H9 (cell line): ENCODE data around the gene FAS. TPM values are rescaled to one million over a fixed set of nuclear protein-coding genes. Genes with fewer than 3 reads are reported as not detected.

ENCODE experiments used
- DNase-seq: peaks from one replicate; pipeline ENCODE4 v3.0.0-alpha.2; 2017
- H2AFZ ChIP-seq: one replicate; pipeline ENCODE4 v1.6.1; 2013; ENCODE audit warnings: mild to moderate bottlenecking, low read length, control low read depth, moderate library complexity
- H2AK5ac ChIP-seq: 2 replicates; pipeline ENCODE4 v1.6.1; 2013; ENCODE audit warnings: low read length, control low read depth, mixed read lengths; ENCODE audit not compliant: insufficient read length
- H2BK120ac ChIP-seq: one replicate; pipeline ENCODE4 v1.6.1; 2013; ENCODE audit warnings: low read depth, mild to moderate bottlenecking, low read length, control low read depth, inconsistent platforms; ENCODE audit not compliant: poor library complexity, severe bottlenecking
- H2BK12ac ChIP-seq: 2 replicates; pipeline ENCODE4 v1.6.1; 2013; ENCODE audit warnings: low read length, control low read depth, mixed read lengths, low read depth; ENCODE audit not compliant: insufficient read length
- H2BK15ac ChIP-seq: 2 replicates; pipeline ENCODE4 v1.6.1; 2013; ENCODE audit warnings: low read depth, low read length, control low read depth
- H2BK20ac ChIP-seq: one replicate; pipeline ENCODE4 v1.6.1; 2013; ENCODE audit warnings: low read depth, mild to moderate bottlenecking, low read length, control low read depth, inconsistent platforms; ENCODE audit not compliant: poor library complexity, severe bottlenecking
- H2BK5ac ChIP-seq: 2 replicates; pipeline ENCODE4 v1.6.1; 2013; ENCODE audit warnings: low read length, control low read depth, mixed read lengths; ENCODE audit not compliant: insufficient read length
- H3K14ac ChIP-seq: 2 replicates; pipeline ENCODE4 v1.6.1; 2013; ENCODE audit warnings: low read length, control low read depth; ENCODE audit not compliant: insufficient read depth
- H3K18ac ChIP-seq: 2 replicates; pipeline ENCODE4 v1.6.1; 2013; ENCODE audit warnings: low read depth, mild to moderate bottlenecking, mixed read lengths, low read length, control low read depth; ENCODE audit not compliant: insufficient read length
- H3K23ac ChIP-seq: 2 replicates; pipeline ENCODE4 v1.6.1; 2013; ENCODE audit warnings: low read length, control low read depth, mixed read lengths, low read depth; ENCODE audit not compliant: insufficient read length
- H3K23me2 ChIP-seq: 2 replicates; pipeline ENCODE4 v1.6.1; 2013; ENCODE audit warnings: low read depth, mild to moderate bottlenecking, mixed read lengths, low read length, control low read depth; ENCODE audit not compliant: insufficient read length, poor library complexity, severe bottlenecking
- H3K27ac ChIP-seq: 2 replicates; pipeline ENCODE4 v1.5.1; 2013; ENCODE audit warnings: low read length, control low read depth, mixed read lengths, low read depth; ENCODE audit not compliant: insufficient read length
- H3K27me3 ChIP-seq: 2 replicates; pipeline ENCODE4 v1.6.1; 2013; ENCODE audit warnings: low read length, control low read depth, inconsistent platforms; ENCODE audit not compliant: insufficient read depth
- H3K4ac ChIP-seq: 2 replicates; pipeline ENCODE4 v1.6.1; 2013; ENCODE audit warnings: low read depth, mild to moderate bottlenecking, control low read depth, inconsistent platforms, low read length, moderate library complexity
- H3K4me1 ChIP-seq: 2 replicates; pipeline ENCODE4 v1.6.1; 2013; ENCODE audit warnings: low read length, control low read depth, inconsistent platforms; ENCODE audit not compliant: insufficient read depth
- H3K4me2 ChIP-seq: 2 replicates; pipeline ENCODE4 v1.6.1; 2013; ENCODE audit warnings: low read length, control low read depth, mixed read lengths; ENCODE audit not compliant: insufficient read length, insufficient read depth
- H3K56ac ChIP-seq: 2 replicates; pipeline ENCODE4 v1.6.1; 2013; ENCODE audit warnings: low read depth, mild to moderate bottlenecking, mixed read lengths, low read length, control low read depth; ENCODE audit not compliant: insufficient read length
- H3K79me1 ChIP-seq: 2 replicates; pipeline ENCODE4 v1.6.1; 2013; ENCODE audit warnings: low read depth, mild to moderate bottlenecking, moderate library complexity, low read length, control low read depth, inconsistent platforms; ENCODE audit not compliant: insufficient read depth, poor library complexity, severe bottlenecking
- H3K79me2 ChIP-seq: 2 replicates; pipeline ENCODE4 v1.6.1; 2013; ENCODE audit warnings: low read length, control low read depth, inconsistent platforms; ENCODE audit not compliant: insufficient read depth
- H3K9ac ChIP-seq: 2 replicates; pipeline ENCODE4 v1.6.1; 2013; ENCODE audit warnings: low read length, control low read depth, mixed read lengths; ENCODE audit not compliant: insufficient read length; ENCODE audit errors: extremely low read depth
- H3K9me3 ChIP-seq: one replicate; pipeline ENCODE4 v1.6.1; 2013; ENCODE audit warnings: low read depth, low read length, inconsistent platforms; ENCODE audit not compliant: control insufficient read depth
- H3T11ph ChIP-seq: one replicate; pipeline ENCODE4 v1.6.1; 2013; ENCODE audit warnings: mild to moderate bottlenecking, low read length, control low read depth, inconsistent platforms
- H4K20me1 ChIP-seq: one replicate; pipeline ENCODE4 v1.6.1; 2013; ENCODE audit not compliant: control insufficient read depth, insufficient read length, insufficient read depth
- H4K5ac ChIP-seq: 2 replicates; pipeline ENCODE4 v1.6.1; 2013; ENCODE audit warnings: low read depth, mild to moderate bottlenecking, mixed read lengths, low read length, control low read depth; ENCODE audit not compliant: insufficient read length
- H4K8ac ChIP-seq: replicated peaks from 2 replicates; pipeline ENCODE4 v1.6.1; 2013; ENCODE audit warnings: low read length, control low read depth, mixed read lengths, low read depth; ENCODE audit not compliant: insufficient read length
- H4K91ac ChIP-seq: 2 replicates; pipeline ENCODE4 v1.6.1; 2013; ENCODE audit warnings: low read depth, mild to moderate bottlenecking, moderate library complexity, mixed read lengths, low read length, control low read depth; ENCODE audit not compliant: insufficient read length
- H3K27ac Mint-ChIP-seq, 3 experiments: 2 replicates in 2 of 3; 3 replicates in 1 of 3; pipeline ENCODE4 v1.8.0; 2020 to 2021; ENCODE audit warnings: mixed read lengths in 3 of 3, mild to moderate bottlenecking in 1 of 3, moderate library complexity in 1 of 3
- H3K27me3 Mint-ChIP-seq: 2 replicates; pipeline ENCODE4 v1.8.0; 2021; ENCODE audit warnings: low read depth, mild to moderate bottlenecking, moderate library complexity, mixed read lengths
- H3K36me3 Mint-ChIP-seq, 3 experiments: 2 replicates in 2 of 3; 3 replicates in 1 of 3; pipeline ENCODE4 v1.8.0; 2020 to 2021; ENCODE audit warnings: low read depth in 3 of 3, mixed read lengths in 3 of 3; ENCODE audit not compliant: insufficient read depth in 1 of 3
- H3K4me1 Mint-ChIP-seq, 2 experiments: 2 replicates each; pipeline ENCODE4 v1.8.0; 2020; ENCODE audit warnings: mixed read lengths in 2 of 2
- H3K4me3 Mint-ChIP-seq, 2 experiments: 2 replicates in 1 of 2; 3 replicates in 1 of 2; pipeline ENCODE4 v1.8.0; 2020 to 2021; ENCODE audit warnings: mild to moderate bottlenecking in 2 of 2, mixed read lengths in 2 of 2, moderate library complexity in 1 of 2
- H3K9me3 Mint-ChIP-seq, 2 experiments: 2 replicates in 1 of 2; 3 replicates in 1 of 2; pipeline ENCODE4 v1.8.0; 2020; ENCODE audit warnings: mild to moderate bottlenecking in 2 of 2, mixed read lengths in 2 of 2, moderate library complexity in 1 of 2
- WGBS: extraction: QIAGEN DNeasy Blood & Tissue Kit; methylation state at CpG from one replicate; pipeline ENCODE4 v1.1.7; 2013; ENCODE audit warnings: missing lambda C conversion rate, low lambda C conversion rate, mixed read lengths; ENCODE audit not compliant: insufficient read length; ENCODE audit errors: extremely low coverage; 5-methylcytosine and 5-hydroxymethylcytosine counted together
- total RNA-seq: library from RNA; stranded (reverse); gene quantifications from 2 replicates; pipeline ENCODE4 v1.2.1, GENCODE V29; 2021
- TF ChIP-seq, protein P1 (sequence below): fragments of 200-600 bp; sonication (generic); conservative IDR thresholded peaks from 3 replicates; pipeline ENCODE4 v1.8.0; 2021; ENCODE audit warnings: antibody characterized with exemption, mild to moderate bottlenecking

FAS gene
- total RNA-seq, 1 experiment from 2014 or later, result 3.0 TPM

GRCh38 chr10:89029181-89029580 lies 38.6 kb downstream of the FAS start:
- H3K27ac ChIP-seq, result no peak overlapping the region
- no peak overlapping the region for H4K5ac ChIP-seq
- DNase-seq, result no peak
- no peaks in the 10 kb centered on the region for H4K20me1 ChIP-seq
- H2BK20ac ChIP-seq, result no peak overlapping the region
- WGBS, result no CpG with 5 or more reads among the region's 2 CpGs
- no peak overlapping the region for H2AK5ac ChIP-seq
- H3K18ac ChIP-seq, result no peak overlapping the region
- no peak overlapping the region; a peak in 1 of 7 replicates for H3K27ac Mint-ChIP-seq
- no peak overlapping the region for H3K14ac ChIP-seq
- no peak overlapping the region for H4K8ac ChIP-seq
- no peak overlapping the region for H2BK120ac ChIP-seq
- no peak overlapping the region for H2BK5ac ChIP-seq
- no peaks in the 10 kb centered on the region; the same call in 1 of the 2 replicates for H3K4me1 ChIP-seq
- no peak overlapping the region for H2BK12ac ChIP-seq
- H3K4ac ChIP-seq, result no peak overlapping the region
- no peaks in the 10 kb centered on the region for H3K27me3 ChIP-seq
- H2BK15ac ChIP-seq, result no peak overlapping the region
- H3K9me3 Mint-ChIP-seq, result no peaks in the 10 kb centered on the region
- no peak overlapping the region for H3K56ac ChIP-seq
- H3K23ac ChIP-seq, result no peak overlapping the region
- no peak overlapping the region for H3K4me2 ChIP-seq
- TF ChIP-seq, protein P1, sequence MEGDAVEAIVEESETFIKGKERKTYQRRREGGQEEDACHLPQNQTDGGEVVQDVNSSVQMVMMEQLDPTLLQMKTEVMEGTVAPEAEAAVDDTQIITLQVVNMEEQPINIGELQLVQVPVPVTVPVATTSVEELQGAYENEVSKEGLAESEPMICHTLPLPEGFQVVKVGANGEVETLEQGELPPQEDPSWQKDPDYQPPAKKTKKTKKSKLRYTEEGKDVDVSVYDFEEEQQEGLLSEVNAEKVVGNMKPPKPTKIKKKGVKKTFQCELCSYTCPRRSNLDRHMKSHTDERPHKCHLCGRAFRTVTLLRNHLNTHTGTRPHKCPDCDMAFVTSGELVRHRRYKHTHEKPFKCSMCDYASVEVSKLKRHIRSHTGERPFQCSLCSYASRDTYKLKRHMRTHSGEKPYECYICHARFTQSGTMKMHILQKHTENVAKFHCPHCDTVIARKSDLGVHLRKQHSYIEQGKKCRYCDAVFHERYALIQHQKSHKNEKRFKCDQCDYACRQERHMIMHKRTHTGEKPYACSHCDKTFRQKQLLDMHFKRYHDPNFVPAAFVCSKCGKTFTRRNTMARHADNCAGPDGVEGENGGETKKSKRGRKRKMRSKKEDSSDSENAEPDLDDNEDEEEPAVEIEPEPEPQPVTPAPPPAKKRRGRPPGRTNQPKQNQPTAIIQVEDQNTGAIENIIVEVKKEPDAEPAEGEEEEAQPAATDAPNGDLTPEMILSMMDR, result no peak
- H3T11ph ChIP-seq, result no peak overlapping the region
- no peaks in the 10 kb centered on the region for H3K79me1 ChIP-seq
- peaks cover 3% of the 10 kb centered on the region; the same call in 1 of the 2 replicates for H3K27me3 Mint-ChIP-seq
- H3K79me2 ChIP-seq, result no peaks in the 10 kb centered on the region
- H3K9ac ChIP-seq, result no peak overlapping the region
- peaks cover 17 to 24% of the 10 kb centered on the region in 2 experiments for H3K4me1 Mint-ChIP-seq
- no peak overlapping the region for H3K4me3 Mint-ChIP-seq
- H3K9me3 ChIP-seq, result no peaks in the 10 kb centered on the region
- H3K23me2 ChIP-seq, result no peaks in the 10 kb centered on the region
- no peak overlapping the region for H4K91ac ChIP-seq
- no peak overlapping the region for H2AFZ ChIP-seq
- no peaks in the 10 kb centered on the region for H3K36me3 Mint-ChIP-seq
